GM10266 (cell line): ENCODE data around the gene MPZL3.

Experiments
- DNase-seq: peaks from one replicate; pipeline ENCODE4 v3.0.0; 2012; ENCODE audit errors: extremely low spot score
- CTCF ChIP-seq: IDR thresholded peaks from 2 replicates; pipeline ENCODE4 v1.5.1; 2012; ENCODE audit warnings: mild to moderate bottlenecking, low read depth; ENCODE audit not compliant: control insufficient read depth, insufficient read depth; ENCODE audit errors: missing control alignments

The MPZL3 gene

GRCh38 chr11:118264569-118265465 lies 12.7 kb upstream of the MPZL3 start:
- no peak for DNase-seq
- no peak for TF ChIP-seq CTCF

GRCh38 chr11:118263695-118264568 lies 11.8 kb upstream of the MPZL3 start, which contains the start of gene MPZL2:
Gene MPZL2 (minus strand): TSS chr11:118264297. CDS start chr11:118264153, 144 bp downstream.
- no peak for DNase-seq
- no peak for TF ChIP-seq CTCF

- TF ChIP-seq CTCF = no peak
These were observed 10.9 kb upstream of the MPZL3 start for GRCh38 chr11:118263112-118263511.

GRCh38 chr11:118260353-118260752 lies 8.2 kb upstream of the MPZL3 start:
- no peak for DNase-seq
- no peak for TF ChIP-seq CTCF

More at GRCh38 chr11:118263112-118263511, 10.9 kb upstream of the MPZL3 start:
- DNase-seq = no peak

GRCh38 chr11:118259138-118259537 lies 7.0 kb upstream of the MPZL3 start:
- DNase-seq = no peak
- no peak for TF ChIP-seq CTCF

- no peak for TF ChIP-seq CTCF
- DNase-seq = no peak
These were observed 6.2 kb upstream of the MPZL3 start for GRCh38 chr11:118258410-118258809.

- no peak for DNase-seq
- TF ChIP-seq CTCF = no peak
These were observed 523 bp upstream of the MPZL3 start for GRCh38 chr11:118252688-118253087.
